ENCODE data around the gene EPB41.
"Not testable (repeated sequence)": the region's sequence is repeated elsewhere in the genome, so short reads cannot be mapped to it uniquely, and the experiment has no call there.

Gene EPB41

GRCh38 chr1:29133861-29134694 is 219.7 kb downstream of the EPB41 start:
- DNase-seq (ENCODE audit: low read depth): no peak

- no peak for DNase-seq (ENCODE audit: low read depth)
Observed at GRCh38 chr1:29134695-29135028, 220.3 kb downstream of the EPB41 start.

- DNase-seq (ENCODE audit: low read depth): no peak
Observed at GRCh38 chr1:29136391-29136915, 222.1 kb downstream of the EPB41 start.

GRCh38 chr1:29142714-29143113 is 228.3 kb downstream of the EPB41 start:
- DNase-seq (ENCODE audit: low read depth): no peak

GRCh38 chr1:29144178-29144577 is 229.8 kb downstream of the EPB41 start:
- no peak for DNase-seq (ENCODE audit: low read depth)

GRCh38 chr1:29145739-29146437 is 231.5 kb downstream of the EPB41 start:
- peak; percentile 90 for DNase-seq (ENCODE audit: low read depth)

GRCh38 chr1:29148656-29149491 is 234.5 kb downstream of the EPB41 start:
- DNase-seq (ENCODE audit: low read depth): no peak

GRCh38 chr1:29150346-29150745 is 236.0 kb downstream of the EPB41 start:
- not testable (repeated sequence) for DNase-seq (ENCODE audit: low read depth)

GRCh38 chr1:29152046-29152805 is 237.9 kb downstream of the EPB41 start:
- DNase-seq (ENCODE audit: low read depth): no peak

- no peak for DNase-seq (ENCODE audit: low read depth)
Observed at GRCh38 chr1:29156543-29157268, 242.3 kb downstream of the EPB41 start.

GRCh38 chr1:29157269-29157601 is 242.9 kb downstream of the EPB41 start:
- no peak for DNase-seq (ENCODE audit: low read depth)

GRCh38 chr1:29159773-29160172 is 245.4 kb downstream of the EPB41 start:
- no peak for DNase-seq (ENCODE audit: low read depth)

- DNase-seq (ENCODE audit: low read depth): no peak
Observed at GRCh38 chr1:29162025-29162424, 247.7 kb downstream of the EPB41 start.

- no peak for DNase-seq (ENCODE audit: low read depth)
Observed at GRCh38 chr1:29162476-29163138, 248.2 kb downstream of the EPB41 start.

- no peak for DNase-seq (ENCODE audit: low read depth)
Observed at GRCh38 chr1:29164588-29164987, 250.2 kb downstream of the EPB41 start.

GRCh38 chr1:29166291-29166878 is 252.0 kb downstream of the EPB41 start:
- no peak for DNase-seq (ENCODE audit: low read depth)

GRCh38 chr1:29167904-29168303 is 253.5 kb downstream of the EPB41 start:
- DNase-seq (ENCODE audit: low read depth): no peak
